ENCODE data around the gene PARD3.

PARD3 gene

GRCh38 chr10:34813626-34814222, 1.4 kb downstream of the PARD3 start:
- Histone ChIP-seq H3K4me1 (ENCODE audit: insufficient read depth, poor library complexity, severe bottlenecking) (peaks cover 10% of the 10 kb centered on the region), H3K9me3 (ENCODE audit: severe bottlenecking) (no peaks in the 10 kb centered on the region)

GRCh38 chr10:34812771-34813170, 2.3 kb downstream of the PARD3 start:
- Histone ChIP-seq H3K9me3 (ENCODE audit: severe bottlenecking) (no peaks in the 10 kb centered on the region), H3K27ac (ENCODE audit: poor library complexity, severe bottlenecking) (no peak overlapping the region), H3K27me3 (ENCODE audit: insufficient read depth, poor library complexity, severe bottlenecking) (no peaks in the 10 kb centered on the region), H3K4me3 (ENCODE audit: severe bottlenecking) (no peak overlapping the region), H3K36me3 (ENCODE audit: low read depth) (no peaks in the 10 kb centered on the region; the same call in 1 of the 2 replicates), H3K4me1 (ENCODE audit: insufficient read depth, poor library complexity, severe bottlenecking) (peaks cover 10% of the 10 kb centered on the region)
- TF ChIP-seq CTCF (IDR thresholded peaks at IDR 0.05; ENCODE audit: poor library complexity, severe bottlenecking): no peak
- ATAC-seq (ENCODE audit: low read depth) (no peak), DNase-seq (ENCODE audit: low spot score) (no peak)

More at GRCh38 chr10:34813626-34814222, 1.4 kb downstream of the PARD3 start:
- TF ChIP-seq CTCF (IDR thresholded peaks at IDR 0.05; ENCODE audit: poor library complexity, severe bottlenecking): no peak
- Histone ChIP-seq H3K27me3 (ENCODE audit: insufficient read depth, poor library complexity, severe bottlenecking) (no peaks in the 10 kb centered on the region), H3K4me3 (ENCODE audit: severe bottlenecking) (peak overlapping the region; percentile 99), H3K36me3 (ENCODE audit: low read depth) (no peaks in the 10 kb centered on the region), H3K27ac (ENCODE audit: poor library complexity, severe bottlenecking) (peak overlapping the region; percentile 71)
- peak; percentile 51 for ATAC-seq (ENCODE audit: low read depth)
- no peak for DNase-seq (ENCODE audit: low spot score)

- no peak for TF ChIP-seq CTCF (IDR thresholded peaks at IDR 0.05; ENCODE audit: poor library complexity, severe bottlenecking)
- H3K36me3 ChIP-seq (ENCODE audit: low read depth): no peaks in the 10 kb centered on the region; the same call in 1 of the 2 replicates
- H3K4me3 ChIP-seq (ENCODE audit: severe bottlenecking): no peak overlapping the region
- H3K27me3 ChIP-seq (ENCODE audit: insufficient read depth, poor library complexity, severe bottlenecking): no peaks in the 10 kb centered on the region
- no peaks in the 10 kb centered on the region for H3K9me3 ChIP-seq (ENCODE audit: severe bottlenecking)
- peaks cover 10% of the 10 kb centered on the region for H3K4me1 ChIP-seq (ENCODE audit: insufficient read depth, poor library complexity, severe bottlenecking)
- DNase-seq (ENCODE audit: low spot score): no peak
- ATAC-seq (ENCODE audit: low read depth): no peak
- H3K27ac ChIP-seq (ENCODE audit: poor library complexity, severe bottlenecking): no peak overlapping the region
These were observed 3.1 kb downstream of the PARD3 start for GRCh38 chr10:34811968-34812514.

- DNase-seq (ENCODE audit: low spot score) (no peak), ATAC-seq (ENCODE audit: low read depth) (no peak)
- H3K27ac ChIP-seq (ENCODE audit: poor library complexity, severe bottlenecking): no peak overlapping the region
These were observed 3.7 kb downstream of the PARD3 start for GRCh38 chr10:34811126-34811967.

More at GRCh38 chr10:34811126-34811967, 3.7 kb downstream of the PARD3 start:
- Histone ChIP-seq H3K9me3 (ENCODE audit: severe bottlenecking) (no peaks in the 10 kb centered on the region), H3K27me3 (ENCODE audit: insufficient read depth, poor library complexity, severe bottlenecking) (no peaks in the 10 kb centered on the region), H3K4me3 (ENCODE audit: severe bottlenecking) (no peak overlapping the region), H3K36me3 (ENCODE audit: low read depth) (no peaks in the 10 kb centered on the region; the same call in 1 of the 2 replicates), H3K4me1 (ENCODE audit: insufficient read depth, poor library complexity, severe bottlenecking) (peaks cover 10% of the 10 kb centered on the region)
- no peak for TF ChIP-seq CTCF (IDR thresholded peaks at IDR 0.05; ENCODE audit: poor library complexity, severe bottlenecking)
